HG03354 (cell line): ENCODE data around the gene CDCA3.
A peak's percentile ranks its signal among the peaks of the same experiment; 100 is the strongest.

ENCODE experiments used
- ATAC-seq: cut with Tn5 transposase; IDR thresholded peaks from one replicate; pipeline ENCODE4 v1.9.1; 2021; ENCODE audit warnings: mild to moderate bottlenecking; ENCODE audit not compliant: unreplicated experiment, poor library complexity, severe bottlenecking

Gene CDCA3

GRCh38 chr12:6858799-6859198 is 7.7 kb upstream of the CDCA3 start:
- no peak for ATAC-seq

- ATAC-seq = no peak
Measured at GRCh38 chr12:6855322-6855721, 4.2 kb upstream of the CDCA3 start.

- no peak for ATAC-seq
Measured at GRCh38 chr12:6854036-6854435, 3.0 kb upstream of the CDCA3 start.

- ATAC-seq = no peak
Measured at GRCh38 chr12:6853626-6854025, 2.5 kb upstream of the CDCA3 start.

- no peak for ATAC-seq
Measured at GRCh38 chr12:6852651-6853354, 1.7 kb upstream of the CDCA3 start.

GRCh38 chr12:6851921-6852650 is 1.0 kb upstream of the CDCA3 start, which contains the start of gene USP5:
USP5 (plus strand) TSS chr12:6852150; CDS start chr12:6852180, 30 bp downstream.
- ATAC-seq = peak; percentile 79

GRCh38 chr12:6850796-6851152 is 312 bp downstream of the CDCA3 start:
- no peak for ATAC-seq

- no peak for ATAC-seq
Measured at GRCh38 chr12:6849976-6850560, 1.0 kb downstream of the CDCA3 start.

GRCh38 chr12:6849427-6849826 is 1.7 kb downstream of the CDCA3 start:
- no peak for ATAC-seq

GRCh38 chr12:6847676-6848075 is 3.4 kb downstream of the CDCA3 start:
- ATAC-seq = no peak

- ATAC-seq = no peak
Measured at GRCh38 chr12:6846316-6846869, 4.7 kb downstream of the CDCA3 start.

GRCh38 chr12:6845395-6845794 is 5.7 kb downstream of the CDCA3 start:
- no peak for ATAC-seq

GRCh38 chr12:6843118-6843902 is 7.8 kb downstream of the CDCA3 start:
- ATAC-seq = no peak

- ATAC-seq = no peak
Measured at GRCh38 chr12:6842075-6842474, 9.0 kb downstream of the CDCA3 start.

- ATAC-seq = no peak
Measured at GRCh38 chr12:6840761-6841515, 10.1 kb downstream of the CDCA3 start, which contains the start of gene GNB3. GNB3 (plus strand) TSS chr12:6840925; CDS start chr12:6841288, 363 bp downstream.

- ATAC-seq = no peak
Measured at GRCh38 chr12:6840330-6840729, 10.8 kb downstream of the CDCA3 start.

- peak; percentile 89 for ATAC-seq
Measured at GRCh38 chr12:6839482-6840201, 11.4 kb downstream of the CDCA3 start.

- no peak for ATAC-seq
Measured at GRCh38 chr12:6838854-6839253, 12.2 kb downstream of the CDCA3 start.
